KMS-11 (cell line): ENCODE measurements around the gene RALGPS1.

ENCODE experiments used
- H2AFZ ChIP-seq: fragments of 200-600 bp; sonication (generic); 2 replicates; pipeline ENCODE4 v1.6.1; 2016; ENCODE audit warnings: antibody characterized with exemption, mixed run types, low read depth
- H3K27ac ChIP-seq: fragments of 200-600 bp; sonication (generic); 2 replicates; pipeline ENCODE4 v1.6.1; 2016; ENCODE audit warnings: mild to moderate bottlenecking, mixed run types
- H3K27me3 ChIP-seq: fragments of 200-600 bp; sonication (generic); 2 replicates; pipeline ENCODE4 v1.6.1; 2017; ENCODE audit warnings: mild to moderate bottlenecking, low read depth, mixed run types, moderate library complexity; ENCODE audit not compliant: insufficient read depth
- H3K36me3 ChIP-seq: fragments of 200-600 bp; sonication (generic); 2 replicates; pipeline ENCODE4 v1.6.1; 2017; ENCODE audit warnings: mild to moderate bottlenecking, mixed run types; ENCODE audit not compliant: insufficient read depth
- H3K4me1 ChIP-seq: fragments of 200-600 bp; sonication (generic); 2 replicates; pipeline ENCODE4 v1.6.1; 2016; ENCODE audit warnings: mild to moderate bottlenecking, low read depth, mixed run types; ENCODE audit not compliant: poor library complexity, severe bottlenecking
- H3K4me2 ChIP-seq: fragments of 200-600 bp; sonication (generic); 2 replicates; pipeline ENCODE4 v1.7.0; 2016; ENCODE audit warnings: mild to moderate bottlenecking, mixed run types
- H3K4me3 ChIP-seq: fragments of 200-600 bp; sonication (generic); IDR thresholded peaks from 2 replicates; pipeline ENCODE4 v1.6.1; 2017; ENCODE audit warnings: low read depth, low read length, mixed read lengths; ENCODE audit not compliant: insufficient read depth
- H3K79me2 ChIP-seq: fragments of 200-600 bp; sonication (generic); 2 replicates; pipeline ENCODE4 v1.6.1; 2016; ENCODE audit warnings: low read depth, mixed run types; ENCODE audit not compliant: insufficient read depth
- H3K9ac ChIP-seq: fragments of 200-600 bp; sonication (generic); 2 replicates; pipeline ENCODE4 v1.6.1; 2016; ENCODE audit warnings: mild to moderate bottlenecking, mixed run types
- H4K20me1 ChIP-seq: fragments of 200-600 bp; sonication (generic); 2 replicates; pipeline ENCODE4 v1.6.1; 2016; ENCODE audit warnings: mild to moderate bottlenecking, mixed run types; ENCODE audit not compliant: insufficient read depth
- CTCF ChIP-seq: fragments of 200-600 bp; sonication (generic); conservative IDR thresholded peaks from 2 replicates; pipeline ENCODE4 v1.6.1; 2017; ENCODE audit warnings: low read depth, mild to moderate bottlenecking, antibody characterized with exemption, low read length, moderate library complexity, mixed read lengths

RALGPS1 gene

DNA sequence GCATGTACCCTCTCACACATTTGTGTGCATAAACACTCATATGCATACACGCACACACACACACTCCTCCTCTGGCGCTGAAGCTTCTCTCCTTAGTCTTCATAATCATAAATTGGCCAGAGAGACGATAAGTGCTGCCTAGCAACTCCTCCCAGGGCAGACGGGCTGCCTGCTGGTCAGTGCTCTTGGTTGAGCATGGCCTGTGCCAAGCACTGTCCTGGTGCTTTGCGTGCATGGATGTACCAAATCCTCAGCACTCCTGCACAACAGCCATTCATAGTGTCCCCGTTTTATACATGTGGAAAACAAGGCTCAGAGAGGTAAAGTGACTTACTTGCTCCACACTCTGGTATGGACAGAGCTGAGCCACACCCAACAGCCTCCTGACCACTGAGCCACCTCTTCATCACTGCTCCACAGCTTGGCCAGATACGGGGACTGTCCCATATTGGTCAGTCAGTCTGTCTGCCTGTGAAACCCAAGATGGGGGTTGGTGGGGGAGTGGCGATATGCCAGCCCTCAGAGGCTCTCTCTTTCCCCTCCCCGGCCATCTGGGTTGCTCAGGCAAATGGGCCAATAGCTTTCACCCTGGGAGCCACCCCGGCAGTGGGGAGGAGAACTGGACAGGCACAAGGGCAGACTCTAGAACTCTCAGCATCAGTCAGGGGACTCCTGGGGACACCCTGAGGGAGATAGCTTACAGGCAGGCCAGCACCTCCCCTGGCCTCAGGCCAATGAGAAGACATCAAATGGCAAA, 285.7 kb downstream of the RALGPS1 start:
- Histone ChIP-seq H3K4me3 (no peak overlapping the region), H3K27ac (no peak overlapping the region), H2AFZ (no peak overlapping the region), H3K79me2 (no peaks in the 10 kb centered on the region), H3K4me2 (no peak overlapping the region), H3K27me3 (no peaks in the 10 kb centered on the region), H3K36me3 (no peaks in the 10 kb centered on the region), H3K4me1 (peaks cover 22% of the 10 kb centered on the region), H4K20me1 (no peaks in the 10 kb centered on the region), H3K9ac (no peak overlapping the region)
- no peak for TF ChIP-seq CTCF

GRCh38 chr9:127201071-127201541, 286.5 kb downstream of the RALGPS1 start:
- no peaks in the 10 kb centered on the region for H3K27me3 ChIP-seq
- H3K9ac ChIP-seq, result no peak overlapping the region
- H3K4me3 ChIP-seq, result no peak overlapping the region
- no peaks in the 10 kb centered on the region for H3K79me2 ChIP-seq
- no peak overlapping the region for H3K27ac ChIP-seq
- H3K36me3 ChIP-seq, result no peaks in the 10 kb centered on the region
- H4K20me1 ChIP-seq, result no peaks in the 10 kb centered on the region
- no peak overlapping the region for H3K4me2 ChIP-seq
- no peak overlapping the region for H2AFZ ChIP-seq
- no peak for TF ChIP-seq CTCF
- peaks cover 22% of the 10 kb centered on the region for H3K4me1 ChIP-seq

GRCh38 chr9:127201731-127202130, 287.1 kb downstream of the RALGPS1 start:
- Histone ChIP-seq H3K9ac (no peak overlapping the region), H3K4me3 (no peak overlapping the region), H3K27ac (no peak overlapping the region), H3K36me3 (no peaks in the 10 kb centered on the region), H3K4me1 (peaks cover 22% of the 10 kb centered on the region), H2AFZ (no peak overlapping the region), H3K27me3 (no peaks in the 10 kb centered on the region), H4K20me1 (no peaks in the 10 kb centered on the region), H3K79me2 (no peaks in the 10 kb centered on the region), H3K4me2 (no peak overlapping the region)
- no peak for TF ChIP-seq CTCF

DNA sequence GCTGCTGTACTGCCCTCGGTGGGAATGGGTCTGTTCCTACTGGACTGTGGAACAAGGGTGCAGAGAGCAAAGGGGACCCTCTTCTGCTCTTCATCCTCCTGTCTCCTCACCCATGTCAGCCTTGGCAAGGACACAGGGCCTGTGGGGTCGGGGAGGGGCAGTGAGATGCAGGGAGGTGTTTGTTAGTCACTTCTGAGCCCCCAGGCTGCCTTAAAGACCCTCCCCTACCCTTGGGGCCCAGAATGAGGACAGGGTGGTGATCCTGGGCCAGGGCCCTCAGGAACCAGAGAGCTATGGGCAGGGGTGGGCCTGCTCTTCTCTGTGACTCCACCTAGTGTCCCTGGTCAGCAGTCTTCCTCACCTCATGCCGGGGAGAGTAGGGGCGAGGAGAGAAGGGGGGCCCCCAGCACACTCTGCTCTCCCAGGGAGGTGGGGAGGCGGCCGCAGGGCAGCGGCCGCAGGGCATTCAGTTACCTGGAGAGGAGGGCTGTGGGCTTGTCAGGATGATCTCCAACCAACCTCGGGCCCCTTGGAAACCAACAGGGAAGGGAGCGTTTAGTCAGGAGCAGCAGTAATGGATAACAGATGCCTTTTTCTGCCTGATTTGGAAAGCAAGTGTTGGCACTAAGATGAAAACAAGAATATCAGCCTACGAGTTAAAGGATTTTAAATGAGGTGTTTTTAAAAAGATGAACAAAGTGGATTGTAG, 288.0 kb downstream of the RALGPS1 start:
- Histone ChIP-seq H3K9ac (no peak overlapping the region), H3K36me3 (no peaks in the 10 kb centered on the region), H3K4me1 (peaks cover 22% of the 10 kb centered on the region), H3K27ac (no peak overlapping the region), H3K27me3 (no peaks in the 10 kb centered on the region), H2AFZ (no peak overlapping the region), H4K20me1 (no peaks in the 10 kb centered on the region), H3K4me2 (no peak overlapping the region), H3K79me2 (no peaks in the 10 kb centered on the region), H3K4me3 (no peak overlapping the region)
- no peak for TF ChIP-seq CTCF
